NOMO-1 treated with DMSO at 0.1 percent for 48 hours (cell line): Measurements from ENCODE around the gene ACVR1B.

ENCODE experiments used
- DNase-seq: peaks from one replicate; lab custom pipeline; 2025; ENCODE audit not compliant: unreplicated experiment; lab: John Stamatoyannopoulos, UW

ACVR1B gene

DNA sequence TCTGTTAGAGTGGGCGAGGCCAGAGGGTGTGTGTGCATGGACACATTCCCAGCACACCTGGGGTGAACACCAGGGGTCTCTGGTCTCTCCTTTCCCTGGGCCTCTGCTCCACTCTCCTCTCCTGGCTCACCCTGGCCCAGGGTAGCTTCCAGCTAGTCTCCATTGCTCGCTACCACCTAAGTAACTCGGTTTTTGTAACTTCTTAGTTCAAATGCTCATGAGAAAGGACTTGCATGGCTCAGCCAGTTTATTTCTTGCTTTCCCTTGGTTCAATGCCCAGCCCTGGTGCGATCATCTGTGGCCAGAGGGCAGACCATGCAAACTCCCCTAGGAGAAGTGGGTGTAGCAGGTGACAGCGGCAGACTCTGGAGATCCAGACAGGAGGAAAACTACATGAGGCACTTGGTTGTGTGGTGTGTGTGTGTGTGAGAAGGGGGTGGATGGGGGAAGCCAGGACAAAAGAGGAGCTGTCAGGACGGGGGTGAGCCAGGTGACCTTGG, 8.9 kb upstream of the ACVR1B start:
- DNase-seq = no peak

GRCh38 chr12:51943346-51943745, 8.2 kb upstream of the ACVR1B start:
- DNase-seq = no peak

DNA sequence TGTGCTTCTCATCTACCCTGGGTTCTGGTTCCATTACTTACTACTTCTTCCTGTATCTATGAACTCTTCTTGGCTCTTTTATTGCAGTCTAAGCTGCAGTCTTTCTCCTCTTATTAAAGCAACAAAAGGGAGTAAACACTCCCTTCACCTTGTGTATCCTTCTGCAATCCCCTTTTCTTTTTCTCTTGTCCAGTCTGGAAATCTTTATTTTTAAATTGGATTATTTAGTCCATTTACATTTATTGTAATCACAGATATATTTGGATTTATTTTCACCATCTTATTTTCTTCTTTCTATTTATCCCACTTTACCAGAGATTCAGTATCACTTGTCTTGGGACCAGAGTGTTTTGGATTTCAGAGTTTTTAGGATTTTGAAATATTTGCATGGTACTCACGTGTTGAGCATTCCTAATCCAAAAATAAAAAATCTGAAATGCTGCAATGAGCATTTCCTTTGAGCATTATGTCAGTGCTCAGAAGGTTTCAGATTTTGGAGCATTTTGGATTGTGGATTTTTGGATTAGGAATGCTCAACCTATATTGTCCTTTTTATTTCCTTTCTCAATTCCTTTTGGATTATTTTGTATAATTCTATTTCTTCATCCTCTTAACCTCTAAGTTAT, 6.8 kb upstream of the ACVR1B start:
- no peak for DNase-seq

DNA sequence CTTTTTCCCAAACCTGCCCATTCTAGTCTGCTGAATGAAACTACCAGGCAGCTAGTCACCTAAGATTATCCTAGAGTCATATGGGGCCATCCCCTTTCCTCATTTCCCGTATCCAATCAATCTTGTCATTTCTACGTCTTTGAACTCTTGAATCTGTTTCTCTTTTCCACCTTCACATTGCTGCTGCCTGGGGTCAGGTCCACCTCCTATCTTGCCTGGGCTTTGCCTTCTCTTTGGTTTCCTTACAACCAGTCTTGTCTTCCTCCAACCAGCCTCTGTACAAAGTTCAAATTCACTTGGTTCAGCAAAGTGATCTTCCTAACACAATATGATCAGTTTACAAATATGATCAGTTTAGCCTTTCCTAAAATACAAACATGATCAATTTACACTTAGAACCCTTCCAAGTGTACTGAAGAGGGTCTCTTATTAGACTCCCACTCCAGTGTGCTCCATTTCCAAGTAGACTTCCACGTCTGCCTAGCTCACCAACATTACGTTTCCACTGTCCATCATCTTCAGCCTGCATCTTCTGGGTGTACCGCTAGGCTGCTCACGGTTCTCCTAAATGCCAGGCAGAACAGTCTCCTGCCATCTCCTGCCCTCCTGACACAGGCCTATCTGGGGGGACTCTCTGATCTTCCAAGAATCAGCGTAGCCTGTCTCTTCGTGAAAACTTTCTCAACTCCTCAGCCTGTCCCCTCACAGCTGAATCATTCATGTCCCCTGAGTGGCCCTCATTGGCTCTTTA, 4.1 kb upstream of the ACVR1B start:
- DNase-seq = no peak

GRCh38 chr12:51948066-51948465, 3.4 kb upstream of the ACVR1B start:
- no peak for DNase-seq

DNA sequence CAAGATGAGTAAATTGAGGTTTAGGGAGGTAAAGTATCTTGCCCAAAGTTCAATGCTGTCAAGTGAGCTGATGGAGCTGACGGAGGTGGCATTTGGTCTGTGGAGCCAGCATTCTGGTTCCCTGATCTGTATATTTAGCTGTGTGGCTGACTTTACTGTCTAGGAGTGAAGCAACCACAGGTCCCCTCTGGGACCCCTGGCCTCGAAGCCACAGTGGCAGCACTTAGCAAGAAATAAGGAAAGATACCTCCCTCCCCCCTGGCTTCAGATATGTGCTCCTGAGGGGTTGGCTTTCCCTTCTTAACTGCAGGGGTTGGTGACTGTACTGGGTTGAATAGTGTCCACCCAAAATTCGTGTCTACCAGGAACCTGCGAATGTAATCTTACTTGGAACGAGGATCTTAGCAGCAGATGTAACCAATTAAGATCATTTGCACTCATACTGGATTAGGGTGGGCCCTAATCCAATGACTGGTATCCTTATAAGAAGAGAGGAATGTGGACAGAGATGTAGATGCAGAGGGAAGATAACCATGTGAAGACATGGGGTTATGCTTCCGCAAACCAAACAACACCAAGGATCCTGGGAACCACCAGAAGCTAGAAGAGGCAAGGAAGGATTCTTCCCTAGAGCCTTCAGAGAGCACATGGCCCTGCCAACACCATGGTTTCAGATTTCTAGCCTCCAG, 2.0 kb upstream of the ACVR1B start:
- no peak for DNase-seq

GRCh38 chr12:51950682-51951198, 759 bp upstream of the ACVR1B start:
- DNase-seq = no peak

DNA sequence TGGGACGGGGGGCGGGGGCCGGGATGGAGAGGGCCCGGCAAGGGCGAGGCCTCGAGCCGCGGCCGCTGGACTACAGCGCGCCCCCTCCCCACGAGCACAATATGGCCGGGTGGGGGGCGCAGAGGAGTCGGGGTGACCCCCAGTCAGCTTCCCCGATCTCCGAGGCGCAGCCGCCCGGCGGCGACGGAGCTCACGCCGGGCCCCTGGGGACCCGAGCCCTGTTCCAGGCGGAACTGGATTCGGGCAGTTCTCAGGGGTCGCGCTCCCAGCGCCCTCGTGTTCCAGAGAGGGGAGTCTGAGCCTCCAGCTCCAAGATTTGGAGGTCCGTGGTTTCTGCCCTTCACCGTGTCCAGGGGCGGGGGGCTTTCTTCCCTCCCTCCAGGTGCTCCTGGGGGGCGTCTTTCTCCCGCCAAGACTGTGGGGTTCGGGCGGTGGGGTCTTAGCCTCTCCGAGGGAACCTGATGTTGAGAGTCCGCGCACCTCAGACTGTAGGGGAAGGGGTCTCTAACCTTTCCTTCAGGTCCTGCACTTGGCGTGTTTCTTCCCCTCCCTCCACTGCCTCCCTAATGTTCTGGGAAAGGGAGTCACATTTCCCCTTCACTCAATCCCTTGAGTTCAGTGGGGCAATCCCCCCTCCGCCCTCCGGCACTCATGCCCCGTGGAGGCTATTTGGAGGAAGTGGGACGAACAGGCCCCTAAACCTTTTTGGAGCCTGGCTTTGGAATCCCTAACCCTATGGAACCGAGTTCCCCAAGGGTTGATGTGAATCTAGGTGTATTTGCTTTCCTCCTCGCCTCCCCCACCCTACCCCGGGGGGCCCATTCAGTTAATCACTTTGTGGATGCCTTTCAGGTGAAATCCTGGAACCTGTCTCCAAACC, 584 bp downstream of the ACVR1B start:
- DNase-seq = no peak

DNA sequence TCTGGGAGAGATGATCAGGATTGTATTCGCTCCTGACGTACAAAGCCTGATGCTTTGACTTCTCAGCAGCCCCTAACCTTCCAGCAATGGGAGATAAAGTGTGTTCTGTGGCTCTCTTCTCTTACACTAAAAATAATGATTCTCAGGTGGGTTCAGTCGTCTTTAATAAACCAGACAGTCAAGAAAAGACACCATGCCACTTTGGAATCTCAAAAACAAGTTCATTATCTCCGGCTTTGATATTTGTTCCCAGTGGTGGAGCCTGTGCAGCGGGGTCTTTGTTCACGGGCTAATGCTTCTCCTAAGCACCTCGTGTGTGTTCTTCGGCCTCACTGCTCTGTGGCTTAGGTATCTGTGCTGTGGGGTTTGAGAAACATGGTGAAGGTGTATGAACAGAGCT, 1.6 kb downstream of the ACVR1B start:
- DNase-seq = no peak

DNA sequence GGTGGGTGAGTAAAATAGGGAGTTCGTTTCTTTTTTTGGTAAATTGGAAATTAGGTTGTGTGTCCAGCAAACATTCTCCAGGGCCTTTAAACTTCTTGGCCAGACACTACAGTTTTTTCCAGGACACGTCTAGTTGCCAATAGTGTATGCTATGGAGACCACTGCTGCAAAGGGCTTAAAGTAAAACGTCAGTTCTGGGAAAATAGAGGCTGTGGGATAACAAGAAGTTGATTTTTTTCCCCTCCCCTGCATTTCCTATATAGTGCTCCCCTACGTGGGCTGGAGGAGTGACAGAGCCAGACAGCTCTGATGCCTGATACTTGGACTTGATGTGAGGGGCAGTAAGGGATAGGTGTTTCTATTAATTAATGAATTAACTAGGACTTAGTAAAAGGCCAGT, 2.4 kb downstream of the ACVR1B start:
- no peak for DNase-seq

- DNase-seq = peak; percentile 74
Observed at GRCh38 chr12:51954561-51955361, 3.3 kb downstream of the ACVR1B start.

DNA sequence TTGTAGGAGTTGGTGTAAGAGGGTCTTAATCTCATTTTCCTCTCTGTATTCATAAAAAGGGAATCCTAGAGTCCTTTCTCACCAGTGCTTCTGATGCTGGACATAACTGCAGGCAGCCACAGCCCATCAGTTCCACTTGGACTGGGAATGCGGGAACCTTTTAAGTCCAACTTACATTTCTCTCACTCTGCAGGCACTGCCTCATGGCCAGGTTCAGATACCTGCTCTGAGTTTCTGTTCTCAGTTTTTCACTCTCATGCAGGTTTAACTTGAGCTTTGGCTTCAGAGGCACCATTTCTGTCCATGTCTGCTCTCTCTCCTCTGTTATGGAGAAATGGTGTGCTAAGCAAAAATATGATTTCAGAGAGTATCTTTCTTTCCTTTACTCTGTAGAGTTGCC, 4.2 kb downstream of the ACVR1B start:
- no peak for DNase-seq

- DNase-seq = no peak
Observed at GRCh38 chr12:51958542-51958941, 7.0 kb downstream of the ACVR1B start.

GRCh38 chr12:51959211-51959610, 7.7 kb downstream of the ACVR1B start:
- DNase-seq = no peak

DNA sequence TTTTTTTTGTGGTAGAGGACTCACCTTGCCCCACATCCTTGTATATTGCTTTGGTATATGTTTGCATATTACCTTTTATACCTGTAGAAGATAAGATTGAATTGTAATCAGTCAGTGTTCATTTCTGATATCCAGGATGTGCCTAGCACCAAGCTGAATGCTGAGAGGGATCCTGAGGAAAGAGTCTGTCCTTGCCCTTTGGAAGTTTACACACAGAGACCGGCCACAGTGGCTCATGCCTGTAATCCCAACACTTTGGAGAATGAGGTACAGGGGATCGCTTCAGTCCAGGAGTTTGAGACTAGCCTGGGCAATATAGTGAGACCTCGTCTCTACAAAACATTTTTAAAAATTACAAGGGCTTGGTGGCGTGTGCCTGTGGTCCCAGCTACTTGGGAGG, 8.4 kb downstream of the ACVR1B start:
- no peak for DNase-seq

DNA sequence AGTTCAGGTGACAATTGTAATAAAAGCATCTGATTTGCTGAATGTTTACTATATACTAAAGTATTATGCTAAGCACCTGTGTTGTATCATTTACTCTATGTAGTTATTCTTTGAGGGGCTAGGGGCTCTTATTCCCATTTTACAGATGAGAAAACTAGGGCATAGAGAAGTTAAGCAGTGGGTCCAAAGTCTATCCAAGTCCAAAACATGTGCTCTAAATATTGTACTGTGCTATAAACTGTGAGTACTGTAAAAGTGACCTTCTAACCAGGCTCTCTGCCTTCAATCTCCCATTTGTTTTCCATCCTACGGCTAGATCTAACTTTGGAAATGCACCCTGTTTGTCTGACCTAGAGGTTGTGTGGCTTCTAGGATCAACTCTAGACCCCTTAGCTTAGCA, 9.0 kb downstream of the ACVR1B start:
- no peak for DNase-seq

DNA sequence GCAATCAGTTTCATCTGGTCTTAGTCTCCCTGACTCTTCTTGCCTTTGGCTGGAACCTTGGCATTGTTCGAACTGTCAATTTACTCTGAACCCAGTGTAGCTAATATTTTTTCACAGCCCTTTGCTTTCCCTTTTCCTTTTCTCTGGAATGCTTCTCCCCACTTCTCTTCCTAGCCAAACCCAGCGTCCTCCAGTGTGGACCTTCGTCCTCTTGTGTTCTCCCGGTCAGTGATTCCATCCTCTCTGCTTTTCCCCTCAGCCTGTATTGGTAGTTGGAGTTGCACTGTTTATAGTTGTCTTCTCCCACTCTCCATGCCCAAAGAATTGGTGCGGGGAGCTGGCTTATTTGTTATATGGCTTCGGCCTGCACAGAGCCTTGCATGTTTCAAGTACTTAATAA, 9.4 kb downstream of the ACVR1B start:
- DNase-seq = no peak

GRCh38 chr12:51961834-51962233, 10.3 kb downstream of the ACVR1B start:
- DNase-seq = no peak

DNA sequence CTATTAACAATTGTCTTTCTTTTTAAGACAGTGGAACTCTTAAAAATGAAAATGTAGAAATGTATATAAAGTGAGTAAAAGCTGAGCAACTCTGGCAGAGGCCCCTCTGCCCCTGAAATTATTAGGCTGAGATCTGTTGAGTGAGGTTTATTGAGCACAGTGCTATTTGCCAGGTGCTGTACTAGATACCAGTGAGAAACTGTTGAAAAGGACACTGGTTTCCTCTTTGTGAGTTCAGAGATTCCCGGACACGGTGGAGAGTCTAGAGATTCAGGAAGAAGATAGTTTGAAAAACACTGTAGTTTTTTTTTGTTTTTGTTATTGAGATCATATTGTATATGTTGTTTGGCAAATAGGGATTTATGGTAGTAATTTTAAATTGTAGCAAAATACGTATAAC, 11.2 kb downstream of the ACVR1B start:
- no peak for DNase-seq

DNA sequence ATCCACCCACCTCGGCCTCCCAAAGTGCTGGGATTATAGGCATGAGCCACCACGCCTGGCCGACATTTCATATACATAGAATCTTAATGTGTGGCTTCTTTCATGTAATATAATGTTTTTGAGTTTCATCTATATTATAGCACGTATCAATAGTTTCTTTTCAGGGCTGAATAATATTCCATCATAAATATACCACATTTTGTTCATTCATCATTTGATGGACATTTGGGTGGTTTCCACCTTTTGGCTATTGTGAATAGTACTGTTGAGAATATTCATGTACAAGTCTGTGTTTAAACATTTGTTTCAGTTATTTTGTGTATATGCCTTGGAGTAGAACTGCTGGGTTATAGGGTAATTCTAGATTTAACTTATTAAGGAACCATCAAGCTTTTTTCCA, 12.0 kb downstream of the ACVR1B start:
- DNase-seq = no peak
